HG02943 (cell line): ENCODE results near the gene TP73.

ENCODE experiments used
- ATAC-seq: cut with Tn5 transposase; IDR thresholded peaks from one replicate; pipeline ENCODE4 v1.9.1; 2021; ENCODE audit warnings: mild to moderate bottlenecking, low read depth, moderate library complexity; ENCODE audit not compliant: unreplicated experiment

The TP73 gene

DNA sequence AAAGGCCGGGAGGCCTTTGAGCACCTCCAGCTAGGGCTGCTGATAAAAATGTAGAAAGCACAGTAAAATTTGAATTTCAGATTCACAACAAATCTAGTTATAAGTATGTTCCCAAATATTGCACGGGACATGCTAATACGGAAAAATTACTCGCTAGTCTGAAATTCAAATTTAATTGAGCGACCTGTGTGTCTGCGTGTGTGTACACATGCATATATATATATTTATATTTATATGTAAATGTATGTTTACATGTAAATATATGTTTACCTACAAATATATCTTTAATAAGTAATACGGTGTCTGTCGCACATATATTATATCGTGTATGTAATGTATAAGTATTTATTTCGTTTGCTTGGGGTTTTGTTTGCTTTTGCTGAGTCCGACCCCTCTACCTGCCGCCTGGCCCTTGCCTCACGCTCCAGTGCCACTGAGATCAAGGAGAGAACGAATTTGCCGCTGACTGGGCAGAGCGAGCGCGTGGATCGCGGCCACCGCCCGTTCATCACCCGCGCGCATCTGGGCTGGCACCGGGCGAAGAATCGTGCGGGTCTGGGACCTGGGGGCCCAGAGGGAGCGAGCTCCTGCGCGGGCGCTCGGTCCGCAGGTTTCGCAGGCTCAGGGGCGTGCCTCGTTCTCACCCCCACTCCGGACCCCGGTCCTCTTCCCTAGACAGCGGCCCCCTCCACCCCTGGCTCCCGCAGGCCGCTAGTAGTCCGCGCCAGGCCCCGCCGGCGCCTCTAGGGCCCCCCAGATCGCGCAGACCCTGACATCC lies 1.9 kb upstream of the TP73 start:
- no peak for ATAC-seq

DNA sequence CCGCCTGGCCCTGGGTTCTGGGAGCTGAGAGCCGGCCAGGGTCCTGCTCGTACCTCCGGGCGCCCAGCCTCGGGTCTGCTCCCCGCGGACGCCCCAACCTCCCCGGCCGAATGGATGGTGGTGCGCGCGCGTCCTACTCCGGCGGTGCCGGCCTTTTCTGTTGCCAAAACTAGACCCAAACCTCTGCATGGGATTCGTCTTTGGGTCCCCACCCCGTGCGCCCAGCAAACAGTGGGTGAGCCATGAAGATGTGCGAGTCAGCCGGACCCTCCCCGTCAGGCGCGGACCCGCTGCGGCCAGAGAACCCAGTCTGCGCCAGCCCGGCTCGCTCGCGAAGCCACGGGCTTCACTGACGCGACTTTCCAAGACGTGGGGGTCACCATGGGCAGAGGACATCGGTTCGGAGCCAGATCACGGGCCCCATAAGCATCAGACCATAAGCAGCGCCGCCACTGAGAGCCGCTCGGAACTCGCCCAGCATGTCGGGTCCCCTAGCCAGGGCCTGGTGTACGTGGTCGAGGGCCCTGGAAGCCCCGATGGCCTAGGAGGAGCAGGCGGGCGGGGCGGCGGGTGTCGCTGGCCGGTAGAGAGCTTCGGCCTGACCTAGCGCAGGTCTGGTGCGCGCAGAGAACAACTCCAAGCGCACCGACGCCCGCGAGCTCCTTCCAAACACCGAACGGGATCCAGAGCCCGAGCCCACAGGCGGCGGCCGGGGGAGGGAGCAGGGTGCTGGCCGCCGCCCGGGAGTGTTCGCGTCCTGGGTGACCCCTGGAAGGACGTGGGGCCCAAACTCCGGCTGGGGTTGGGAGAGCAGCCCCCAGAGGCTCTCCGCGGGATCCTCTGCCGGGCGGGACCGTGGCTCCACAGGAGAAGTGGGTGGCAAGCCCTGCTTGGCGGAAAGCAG lies 1.0 kb upstream of the TP73 start:
- ATAC-seq = no peak

DNA sequence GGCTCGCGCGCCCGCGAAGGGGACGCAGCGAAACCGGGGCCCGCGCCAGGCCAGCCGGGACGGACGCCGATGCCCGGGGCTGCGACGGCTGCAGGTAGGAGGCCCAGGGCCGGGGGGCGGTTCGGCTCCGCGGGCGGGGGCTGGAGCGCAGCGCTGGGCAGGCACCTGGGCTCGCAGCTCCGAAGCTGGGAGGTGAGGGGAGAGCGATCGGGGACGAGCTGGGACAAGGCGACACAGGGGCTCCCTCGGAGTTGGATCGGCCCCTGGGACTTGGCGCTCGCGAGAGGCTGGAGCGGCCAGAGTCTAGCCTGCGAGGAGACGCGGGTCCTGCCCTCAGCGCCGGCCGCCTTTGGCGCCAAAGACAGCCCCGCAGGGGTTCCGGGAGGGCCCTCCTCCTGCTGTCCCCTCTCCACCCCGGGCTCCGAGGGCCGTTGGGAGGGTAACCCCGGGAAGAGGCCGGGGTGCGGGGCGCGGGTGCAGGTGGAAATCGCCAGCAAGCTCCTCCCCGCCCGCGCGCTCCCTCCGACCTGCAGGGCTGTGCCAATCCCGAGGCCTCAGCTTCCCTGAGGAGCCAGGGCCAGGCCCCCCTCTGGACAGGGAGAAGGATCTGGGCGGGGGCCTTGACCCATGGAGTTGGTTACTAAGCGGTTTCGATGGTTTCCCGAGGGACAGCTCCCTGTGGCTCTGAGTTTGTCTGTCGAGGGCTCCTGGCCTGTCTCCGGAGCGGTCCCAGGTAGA lies 401 bp downstream of the TP73 start:
- no peak for ATAC-seq

DNA sequence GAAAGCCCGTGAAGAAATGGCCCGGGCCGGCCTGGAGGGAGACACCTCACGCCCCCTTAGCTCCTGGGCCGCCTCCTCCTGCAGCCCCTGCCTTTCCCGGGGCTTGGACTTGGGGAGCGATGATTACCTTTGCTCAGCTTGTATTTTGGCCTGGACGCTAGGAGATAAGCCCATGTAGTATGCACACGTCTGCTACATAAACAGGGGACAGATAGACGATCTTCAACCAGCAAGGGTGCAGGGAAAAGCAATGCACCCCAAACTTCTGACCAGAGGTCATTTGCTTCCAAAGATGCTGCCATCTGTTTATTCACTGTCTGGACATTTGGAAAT lies 936 bp downstream of the TP73 start:
- no peak for ATAC-seq

DNA sequence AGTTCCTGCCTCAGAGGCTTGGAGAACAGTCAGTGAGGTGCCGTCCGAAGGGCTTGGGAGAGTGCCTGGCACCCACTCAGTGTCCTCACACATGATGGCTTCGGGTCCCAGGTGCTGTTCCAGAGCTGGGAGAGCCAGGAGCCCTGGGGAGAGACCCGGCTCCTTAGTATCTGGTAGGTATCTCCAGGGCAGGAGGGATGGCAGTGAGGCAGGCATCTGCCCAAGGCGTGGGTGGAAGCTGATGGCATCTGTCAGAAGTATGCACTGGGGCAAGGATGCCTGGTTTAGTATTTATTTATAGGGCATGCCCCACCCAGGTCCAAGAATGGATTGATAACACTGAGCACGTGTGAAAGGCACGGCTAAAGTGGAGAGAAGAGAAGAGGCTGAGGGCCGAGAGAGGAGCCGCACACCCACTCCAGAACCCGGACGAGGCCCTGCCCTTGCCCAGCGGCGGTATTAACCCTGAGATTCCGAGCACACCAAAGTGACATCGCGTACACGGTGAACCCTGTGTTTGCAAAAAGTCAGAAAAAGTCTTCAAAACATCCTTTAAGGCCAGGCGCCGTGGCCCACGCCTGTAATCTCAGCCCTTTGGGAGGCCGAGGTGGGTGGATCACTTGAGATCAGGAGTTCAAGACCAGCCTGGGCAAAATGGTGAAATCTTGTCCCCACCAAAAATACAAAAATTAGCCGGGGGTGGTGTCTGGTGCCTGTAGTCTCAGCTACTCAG lies 2.4 kb downstream of the TP73 start:
- no peak for ATAC-seq

DNA sequence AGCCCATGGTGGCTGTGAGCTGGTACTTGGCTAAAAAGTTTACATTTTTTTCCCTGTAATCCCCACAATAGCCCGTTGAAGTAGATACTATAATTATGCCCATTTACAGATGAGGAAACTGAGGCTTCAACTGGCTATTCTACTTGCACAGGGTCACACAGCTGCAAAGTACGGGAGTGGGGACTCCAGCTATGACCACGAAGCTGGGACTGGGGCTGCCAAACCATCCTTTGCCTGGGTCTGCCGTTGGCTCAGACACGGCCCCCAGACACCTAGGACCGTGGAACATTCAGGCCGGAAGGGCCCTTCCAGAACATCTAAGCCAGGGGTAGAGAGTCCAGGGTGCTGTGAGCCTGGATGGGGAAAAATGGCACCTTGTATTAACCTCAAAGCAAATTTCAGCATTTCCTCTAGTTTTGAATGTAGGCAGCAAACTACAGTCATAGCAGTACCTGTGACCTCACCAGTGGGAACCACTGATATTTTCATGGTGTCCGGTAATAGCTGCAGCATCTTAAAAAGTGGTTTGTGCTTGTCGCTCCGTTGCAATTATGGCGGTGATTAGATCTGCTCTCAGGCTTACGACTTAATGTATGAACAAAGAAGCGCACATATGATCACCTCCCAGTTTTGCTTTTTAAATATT lies 4.3 kb downstream of the TP73 start:
- ATAC-seq = no peak

DNA sequence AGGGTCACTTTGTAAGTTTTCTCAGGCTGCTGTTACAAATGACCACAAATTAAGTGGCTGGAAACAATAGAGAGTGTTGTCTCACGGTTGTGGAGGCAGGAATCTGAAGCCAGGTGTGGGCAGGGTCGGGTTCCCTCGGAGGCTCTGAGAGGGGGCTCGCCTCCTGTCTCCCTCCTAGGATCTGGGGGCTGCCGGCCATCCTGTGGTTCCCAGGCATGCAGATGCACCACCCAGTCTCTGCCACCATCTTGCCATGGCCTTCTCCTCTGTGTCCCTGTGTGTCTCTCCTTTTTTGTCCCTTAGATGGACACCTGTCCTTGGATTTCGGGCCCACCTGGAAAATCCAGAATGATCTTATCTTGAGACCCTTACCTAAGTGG lies 4.8 kb downstream of the TP73 start:
- ATAC-seq = no peak

DNA sequence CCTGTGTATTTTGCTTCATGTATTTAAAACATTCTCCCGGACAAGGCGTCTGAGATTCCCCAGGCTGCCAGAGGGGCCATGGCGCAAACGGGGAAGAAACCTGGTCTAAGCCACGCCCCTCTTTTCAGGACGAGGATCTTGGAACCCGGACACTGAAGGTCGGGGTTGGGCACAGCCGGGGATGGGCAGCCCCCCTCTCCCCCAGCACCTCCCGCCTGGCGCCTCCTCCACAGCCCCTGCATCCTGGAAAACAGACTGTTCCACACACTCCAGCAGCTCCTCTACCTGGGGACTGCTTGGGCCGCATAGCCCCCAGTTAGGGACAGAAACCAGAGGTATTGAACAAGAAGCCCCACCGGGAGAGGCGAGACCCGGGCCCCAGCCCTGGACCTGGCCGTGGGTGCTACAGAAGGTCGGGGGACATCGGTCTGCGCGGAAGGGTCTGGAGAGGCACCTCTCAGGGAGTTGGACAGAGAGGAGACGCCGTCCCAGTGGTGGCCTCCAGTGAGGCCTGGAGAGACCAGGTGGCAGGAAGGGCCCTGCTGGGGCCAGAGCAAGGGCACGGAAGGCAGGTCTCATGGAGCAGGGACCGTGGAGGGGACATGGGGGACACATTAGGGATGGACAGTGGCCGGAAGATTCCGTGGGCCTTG lies 5.4 kb downstream of the TP73 start:
- no peak for ATAC-seq

DNA sequence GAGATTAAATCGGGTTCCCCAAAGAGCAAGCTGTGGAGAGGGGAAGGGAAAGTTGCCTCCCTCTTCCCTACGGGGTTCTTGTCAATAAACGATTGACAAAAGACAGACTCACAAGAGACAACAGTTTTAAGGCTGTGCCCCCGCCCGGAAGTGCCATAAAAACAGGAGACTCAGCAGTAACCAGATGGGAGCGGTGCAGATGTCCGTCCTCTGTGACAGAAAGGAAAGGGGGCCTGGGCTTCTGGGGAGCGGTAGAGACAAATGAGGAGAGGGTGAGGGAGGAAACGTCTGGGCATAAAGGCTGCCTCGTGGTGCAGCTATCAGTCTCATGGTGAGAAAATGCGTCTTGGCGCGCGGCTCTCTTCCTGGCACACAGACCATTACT lies 5.9 kb downstream of the TP73 start:
- no peak for ATAC-seq

DNA sequence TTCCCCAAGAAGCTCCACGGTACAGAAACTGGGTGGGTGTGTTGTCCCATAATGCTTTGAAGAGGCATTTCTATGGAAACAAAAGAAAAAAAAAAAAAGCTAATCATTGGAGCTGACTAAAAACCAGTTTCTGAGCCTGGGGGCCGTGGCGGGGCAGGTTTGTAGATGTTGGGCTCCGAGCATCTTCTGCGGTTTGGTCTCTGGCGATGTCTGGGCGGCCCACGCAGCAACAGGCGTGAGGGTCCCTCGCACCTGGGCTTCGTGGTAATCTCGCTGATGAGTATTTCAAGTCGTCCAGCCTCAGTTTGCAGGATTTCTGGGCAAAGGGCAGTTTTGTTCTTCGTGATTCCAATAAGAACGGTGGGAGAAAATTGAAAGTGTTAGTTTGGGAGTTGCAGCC lies 6.8 kb downstream of the TP73 start:
- ATAC-seq = no peak

DNA sequence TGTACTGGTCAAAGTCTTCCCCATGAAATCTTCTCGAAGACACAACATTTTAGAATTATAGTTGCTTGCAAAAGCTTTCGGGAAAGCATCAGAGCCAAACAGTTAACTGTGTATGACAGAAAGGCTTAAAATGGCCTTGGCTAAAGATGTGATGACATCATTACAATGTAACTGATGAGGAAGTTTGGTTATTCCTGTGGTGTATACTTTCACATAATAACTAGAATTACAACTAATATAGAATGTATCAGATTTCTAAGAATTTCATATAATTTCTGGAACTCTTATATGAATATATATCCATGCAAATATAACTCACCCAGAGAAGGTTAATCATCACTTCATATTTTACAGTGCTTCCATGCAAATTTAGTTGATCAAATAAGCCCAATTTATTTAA lies 8.4 kb downstream of the TP73 start:
- no peak for ATAC-seq

DNA sequence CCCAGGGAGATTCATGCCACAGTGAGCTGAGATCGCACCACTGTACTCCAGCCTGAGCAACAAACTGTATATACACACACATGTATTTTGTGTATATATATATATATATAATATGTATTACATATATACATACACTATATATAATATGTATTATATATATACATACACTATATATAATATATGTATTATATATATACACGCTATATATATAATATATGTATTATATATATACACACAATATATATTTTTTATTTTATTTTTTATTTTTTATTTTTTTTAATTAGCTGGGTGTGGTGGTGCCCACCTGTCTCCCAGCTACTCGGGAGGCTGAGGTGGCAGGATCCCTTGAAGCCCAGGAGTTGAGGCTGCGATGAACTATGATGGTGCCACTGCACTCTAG lies 9.3 kb downstream of the TP73 start:
- no peak for ATAC-seq

DNA sequence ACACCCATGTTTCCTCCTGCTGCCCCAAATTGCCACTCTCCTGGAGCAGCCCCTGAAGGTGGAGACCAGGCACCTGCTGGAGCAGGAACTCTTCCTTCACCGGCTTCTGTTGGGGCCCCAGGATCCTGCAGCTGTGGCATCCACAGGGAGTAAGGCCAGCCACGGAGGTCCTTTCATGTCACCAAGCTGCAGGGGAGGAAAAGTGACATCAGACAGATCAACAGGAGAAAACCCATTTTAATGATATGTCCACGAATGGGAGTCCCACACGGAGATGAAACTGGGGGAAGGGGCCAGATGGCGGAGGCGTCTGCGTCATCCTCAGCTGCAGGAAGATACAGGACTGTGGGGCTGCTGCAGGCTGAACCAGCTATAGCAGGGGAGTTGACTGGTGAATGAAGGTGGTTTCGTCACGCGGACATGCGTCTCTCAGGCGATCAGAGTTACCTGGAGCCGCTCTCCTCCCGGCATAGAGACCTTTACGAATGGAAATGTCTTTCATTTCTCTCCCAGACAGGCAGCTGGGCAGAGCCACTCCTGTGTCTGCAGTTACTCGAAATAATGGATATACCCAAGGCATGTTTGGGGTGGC lies 9.9 kb downstream of the TP73 start:
- ATAC-seq = no peak

DNA sequence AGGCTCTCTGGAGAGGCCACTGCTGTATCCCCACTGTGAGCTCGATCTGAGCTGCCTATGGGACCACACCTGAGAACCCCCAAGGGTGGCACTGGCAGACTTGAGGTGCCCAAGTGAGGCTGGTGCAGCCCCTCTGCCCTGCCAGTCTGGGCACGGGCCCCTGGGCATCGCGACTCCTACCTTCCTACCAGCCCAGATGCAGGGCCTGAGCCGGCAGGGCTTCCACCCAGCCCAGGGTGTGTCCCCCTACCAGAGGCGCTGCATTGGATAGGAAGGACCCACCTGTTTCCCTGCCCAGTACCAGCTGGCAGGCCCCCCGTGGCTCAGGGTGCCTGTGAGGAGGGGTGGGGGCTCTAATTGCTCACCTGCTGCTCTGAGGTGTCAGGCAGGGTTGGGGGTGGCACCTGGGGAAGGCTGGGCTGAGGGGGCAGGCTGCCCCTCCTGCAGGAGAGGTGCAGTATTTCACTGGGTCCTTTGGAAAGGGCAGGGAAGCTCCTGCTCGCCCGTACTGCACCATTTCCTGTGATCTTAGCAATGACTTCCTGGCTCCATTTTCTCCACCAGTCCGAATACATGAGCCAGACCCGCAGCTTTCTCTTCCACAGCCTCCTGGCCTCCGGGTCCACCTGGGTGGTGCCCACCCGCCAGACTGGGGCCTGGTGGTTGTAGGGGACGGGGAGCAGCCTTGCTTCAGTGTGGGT lies 11.8 kb downstream of the TP73 start:
- no peak for ATAC-seq

DNA sequence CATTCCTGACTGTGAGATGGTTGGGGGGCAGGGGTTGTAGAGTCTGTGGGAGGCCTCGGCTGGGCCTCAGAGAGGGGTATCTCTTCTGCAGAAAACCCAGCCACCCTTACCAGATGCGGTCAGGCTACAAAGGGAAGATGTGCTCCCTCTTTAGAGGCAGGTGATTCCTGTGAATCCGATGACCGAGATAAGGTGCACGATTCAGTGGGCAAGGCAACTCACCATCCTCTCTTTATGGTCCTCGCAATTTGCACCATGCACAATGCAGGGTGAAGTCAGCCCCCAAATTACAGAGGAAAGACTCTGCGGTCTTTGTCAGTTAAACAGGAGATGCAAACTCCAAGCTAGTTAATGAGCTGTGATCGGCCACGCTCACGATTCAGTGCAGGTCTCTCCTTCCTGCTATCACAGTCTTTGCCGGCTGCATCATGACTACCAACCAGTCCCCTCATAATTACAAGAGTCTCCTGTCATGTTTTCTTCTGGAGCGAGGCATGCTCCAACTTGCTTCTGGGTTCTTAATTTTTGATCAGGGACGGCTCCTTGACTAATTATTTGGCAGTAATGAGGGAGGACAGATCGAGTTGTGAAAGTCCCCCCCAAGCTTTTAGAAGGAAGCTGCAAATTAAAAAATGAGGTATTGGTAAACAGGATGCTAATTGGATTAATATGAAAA lies 12.5 kb downstream of the TP73 start:
- ATAC-seq = no peak

DNA sequence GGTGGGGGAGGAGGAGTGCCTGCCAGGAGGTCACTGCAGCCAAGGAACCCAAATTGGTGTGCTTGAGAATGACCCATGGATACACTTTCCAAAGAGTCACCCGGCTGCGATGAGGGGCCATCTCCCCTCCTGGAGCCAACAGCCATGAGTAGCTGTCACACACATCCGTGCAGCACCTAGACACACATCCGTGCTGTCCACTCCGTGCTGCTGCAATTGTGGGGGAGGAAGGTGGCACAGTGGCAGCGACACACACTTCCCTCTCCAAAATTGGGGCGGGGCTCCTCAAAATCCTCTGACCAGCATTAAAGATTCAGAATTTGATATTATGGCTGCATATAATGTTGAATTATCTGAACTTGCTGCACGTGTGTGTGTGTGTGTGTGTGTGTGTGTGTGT lies 15.8 kb downstream of the TP73 start:
- no peak for ATAC-seq

DNA sequence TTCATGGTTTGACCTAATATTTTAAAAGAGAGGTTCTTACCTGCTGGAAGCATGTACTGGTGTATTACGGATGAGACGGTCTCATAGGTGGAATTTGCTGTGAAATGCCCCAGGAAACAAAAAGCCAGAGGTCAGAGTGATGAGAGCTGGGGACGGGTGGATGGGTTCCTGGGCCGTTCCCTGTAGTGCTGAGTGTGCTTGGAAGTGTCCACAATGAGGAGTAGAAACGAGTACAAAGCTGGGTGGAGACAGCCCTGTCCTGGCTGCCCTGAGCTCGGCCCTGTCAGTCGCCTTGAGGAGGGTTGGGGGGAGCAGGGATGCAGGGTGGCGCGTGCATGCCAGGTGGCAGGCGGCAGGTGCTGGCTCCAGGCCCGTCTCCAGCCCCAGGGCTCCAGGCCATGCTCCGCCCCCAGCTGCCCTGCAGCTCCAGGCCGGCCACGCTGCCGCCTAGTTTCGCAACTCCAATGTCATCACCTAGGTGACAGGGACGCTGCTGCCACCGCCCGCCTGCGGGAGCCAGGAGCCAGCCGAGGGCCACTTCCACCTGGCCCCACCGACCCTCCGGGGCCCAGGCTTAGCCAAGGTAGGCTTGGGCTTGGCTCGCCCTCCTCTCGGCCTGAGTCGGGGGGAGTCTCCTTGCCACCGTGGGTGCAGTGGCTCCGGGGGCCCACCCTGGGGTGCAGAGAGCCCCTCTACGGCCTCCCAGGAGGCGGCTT lies 16.4 kb downstream of the TP73 start:
- no peak for ATAC-seq

DNA sequence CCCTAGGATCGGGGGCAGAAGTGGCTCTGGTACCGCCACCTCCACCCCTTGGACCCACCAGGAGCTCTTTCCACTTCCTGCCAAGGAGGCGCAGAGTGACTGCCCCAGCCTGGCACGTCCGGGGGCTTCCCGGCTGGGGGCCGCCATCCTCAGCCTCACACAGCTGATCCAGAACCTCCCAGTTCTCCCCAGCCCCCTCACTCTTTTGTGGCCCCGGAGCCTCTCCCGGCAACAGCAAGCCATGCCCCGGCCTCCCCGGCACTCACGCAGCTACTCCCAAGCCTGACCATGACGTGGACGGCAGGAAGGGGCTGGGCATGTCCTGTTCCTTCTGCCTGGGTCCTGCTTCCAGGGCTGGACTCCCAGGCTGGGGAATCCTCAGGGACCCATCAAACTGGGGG lies 17.1 kb downstream of the TP73 start:
- no peak for ATAC-seq
